AG04449 (cell line): ENCODE measurements around the gene ABCC10.
"Not testable (repeated sequence)": the region's sequence is repeated elsewhere in the genome, so short reads cannot be mapped to it uniquely, and the experiment has no call there.

Experiments
- CTCF ChIA-PET: fragments of 350-600 bp; formaldehyde crosslinking; extraction: SDS; loops from one replicate; lab custom pipeline; 2021; ENCODE audit warnings: antibody characterized with exemption; lab: Yijun Ruan, JAX
- POLR2A ChIA-PET: fragments of 400-600, 350-600 bp; formaldehyde crosslinking; extraction: SDS; loops from one replicate; lab custom pipeline; 2020; ENCODE audit warnings: antibody characterized with exemption, inconsistent platforms; lab: Yijun Ruan, JAX
- DNase-seq: peaks from one replicate; pipeline ENCODE4 v3.0.0-alpha.2; 2010; ENCODE audit warnings: low read depth, low spot score
- H3K4me3 ChIP-seq: 2 replicates; pipeline ENCODE4 v1.5.1; 2011; ENCODE audit warnings: low read depth, mild to moderate bottlenecking, control low read depth, low read length
- TF ChIP-seq, protein P1 (sequence below): IDR thresholded peaks from one replicate; pipeline ENCODE4 v1.5.1; 2011; ENCODE audit warnings: mild to moderate bottlenecking, moderate library complexity, low read length, control low read depth, inconsistent platforms; ENCODE audit not compliant: insufficient read depth; ENCODE audit errors: missing control alignments

The ABCC10 gene

DNA sequence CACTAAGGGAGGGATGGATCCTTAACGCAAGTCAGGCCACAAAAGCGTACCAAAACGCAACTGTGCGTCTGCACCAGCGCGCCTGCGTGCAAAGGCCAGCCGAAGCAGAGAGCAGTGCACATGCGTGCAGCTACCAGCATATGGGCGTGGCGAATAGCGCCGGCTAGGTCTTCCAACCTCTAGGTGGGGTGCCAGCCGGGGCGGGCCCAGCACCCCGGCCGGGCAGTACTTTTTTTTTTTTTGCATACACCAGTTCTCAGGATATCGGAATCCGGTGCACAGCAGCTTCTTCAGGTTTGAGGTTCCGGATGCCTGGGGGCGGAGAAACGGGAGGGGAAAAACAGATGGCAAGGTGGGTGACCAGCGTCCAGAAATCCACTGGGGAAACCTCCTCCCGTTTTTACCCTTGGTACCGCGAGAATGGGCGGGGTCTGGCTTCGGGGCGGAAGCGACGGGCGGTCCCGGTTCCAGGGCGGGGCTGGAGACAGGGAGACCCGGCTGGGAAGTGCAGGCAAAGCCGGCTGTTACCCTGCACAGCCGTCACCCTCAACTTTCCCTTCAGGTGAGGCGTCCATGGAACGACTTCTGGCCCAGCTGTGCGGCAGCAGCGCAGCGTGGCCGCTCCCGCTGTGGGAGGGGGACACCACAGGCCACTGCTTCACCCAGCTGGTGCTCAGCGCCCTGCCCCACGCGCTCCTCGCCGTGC lies at the start of gene ABCC10:
Gene ABCC10, plus strand, starts transcription at position 136 of the 706 bp plus-strand sequence. Its CDS starts 438 bp downstream, at position 574.
- peak; percentile 69 for DNase-seq
- ChIA-PET POLR2A (interaction anchor here (0.7 to 1.5 kb wide), 7 partner anchors 10 to 341 kb away, joined by 3 to 8 read pairs (median 3); partner anchors contain the start of gene ZNF318), CTCF (interaction anchor here (0.6 to 2.4 kb wide), 11 partner anchors 9 to 160 kb away, joined by 3 to 16 read pairs (median 4); no protein-coding TSS in a partner anchor)
- TF ChIP-seq, protein P1, sequence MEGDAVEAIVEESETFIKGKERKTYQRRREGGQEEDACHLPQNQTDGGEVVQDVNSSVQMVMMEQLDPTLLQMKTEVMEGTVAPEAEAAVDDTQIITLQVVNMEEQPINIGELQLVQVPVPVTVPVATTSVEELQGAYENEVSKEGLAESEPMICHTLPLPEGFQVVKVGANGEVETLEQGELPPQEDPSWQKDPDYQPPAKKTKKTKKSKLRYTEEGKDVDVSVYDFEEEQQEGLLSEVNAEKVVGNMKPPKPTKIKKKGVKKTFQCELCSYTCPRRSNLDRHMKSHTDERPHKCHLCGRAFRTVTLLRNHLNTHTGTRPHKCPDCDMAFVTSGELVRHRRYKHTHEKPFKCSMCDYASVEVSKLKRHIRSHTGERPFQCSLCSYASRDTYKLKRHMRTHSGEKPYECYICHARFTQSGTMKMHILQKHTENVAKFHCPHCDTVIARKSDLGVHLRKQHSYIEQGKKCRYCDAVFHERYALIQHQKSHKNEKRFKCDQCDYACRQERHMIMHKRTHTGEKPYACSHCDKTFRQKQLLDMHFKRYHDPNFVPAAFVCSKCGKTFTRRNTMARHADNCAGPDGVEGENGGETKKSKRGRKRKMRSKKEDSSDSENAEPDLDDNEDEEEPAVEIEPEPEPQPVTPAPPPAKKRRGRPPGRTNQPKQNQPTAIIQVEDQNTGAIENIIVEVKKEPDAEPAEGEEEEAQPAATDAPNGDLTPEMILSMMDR = peak; percentile 12
- H3K4me3 ChIP-seq = peak within 1 kb of the TSS; percentile 96

- ChIA-PET CTCF (interaction anchor here (0.9 to 2.9 kb wide), 4 partner anchors 9 to 128 kb away, joined by 3 to 10 read pairs (median 6); no protein-coding TSS in a partner anchor), POLR2A (no interaction called here)
- DNase-seq = no peak
- H3K4me3 ChIP-seq = no peak overlapping the region
- TF ChIP-seq, protein P1 = no peak
Measured at GRCh38 chr6:43377710-43378229, 49.6 kb upstream of the ABCC10 start.

DNA sequence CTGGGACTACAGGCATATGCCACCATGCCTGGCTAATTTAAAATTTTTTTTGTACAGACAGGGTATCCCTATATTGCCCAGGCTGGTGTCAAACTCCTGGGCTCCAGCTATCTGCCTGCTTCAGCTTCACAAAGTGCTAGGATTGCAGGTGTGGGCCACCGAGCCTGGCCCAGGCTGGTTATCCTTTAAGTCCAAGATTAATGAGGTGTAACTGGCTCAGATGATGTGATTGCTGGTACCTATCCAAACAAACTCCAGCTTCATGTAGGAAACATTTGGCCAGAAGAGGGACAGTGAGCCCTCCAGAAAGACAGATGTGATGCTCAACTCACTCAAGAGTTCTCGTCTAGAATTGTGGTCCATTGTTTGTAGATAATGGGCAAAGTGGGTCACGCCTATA lies 48.7 kb upstream of the ABCC10 start:
- DNase-seq = no peak
- TF ChIP-seq, protein P1 = no peak
- CTCF ChIA-PET = interaction anchor here (0.9 to 1.8 kb wide), 3 partner anchors 8 to 11 kb away, joined by 3 to 10 read pairs (median 4); no protein-coding TSS in a partner anchor
- POLR2A ChIA-PET = no interaction called here
- no peak overlapping the region for H3K4me3 ChIP-seq

GRCh38 chr6:43380858-43381257 lies 46.5 kb upstream of the ABCC10 start:
- POLR2A ChIA-PET = not testable (repeated sequence)
- CTCF ChIA-PET = interaction anchor here (1.0 to 1.8 kb wide), 2 partner anchors 9 to 15 kb away, joined by 3 to 7 read pairs; no protein-coding TSS in a partner anchor

DNA sequence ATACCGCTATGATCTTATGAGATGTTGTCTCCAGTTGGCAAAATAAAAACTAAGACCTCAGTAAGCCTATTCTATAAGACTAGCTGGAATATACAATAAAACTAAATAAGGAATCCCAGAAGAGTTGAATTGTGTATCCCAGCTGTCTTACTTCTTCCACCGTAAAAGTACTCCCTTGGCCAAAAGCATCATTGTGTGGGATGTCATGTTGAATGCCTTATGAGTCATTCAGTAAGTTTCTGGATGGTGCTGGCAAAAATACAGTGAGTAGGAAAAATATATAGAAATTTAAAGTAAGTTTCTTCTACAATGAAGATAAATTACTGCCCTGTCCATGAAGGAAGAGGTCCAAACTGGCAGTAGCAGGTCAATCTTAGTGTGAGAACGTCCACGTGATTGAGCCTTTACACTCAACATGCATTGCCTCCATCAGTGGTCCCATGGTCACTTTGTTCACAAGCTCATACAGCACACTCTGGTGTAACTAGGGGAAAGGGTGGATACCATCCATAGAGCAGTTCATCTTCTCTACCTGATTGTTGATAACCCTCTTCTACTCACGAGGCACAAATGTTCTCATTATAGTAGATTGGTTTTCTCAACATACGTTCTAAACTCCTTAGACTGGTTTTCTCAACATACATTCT lies 44.2 kb upstream of the ABCC10 start:
- TF ChIP-seq, protein P1 = no peak

More at GRCh38 chr6:43380858-43381257, 46.5 kb upstream of the ABCC10 start:
- DNase-seq, H3K4me3 ChIP-seq: not testable (repeated sequence)

GRCh38 chr6:43386492-43386891 lies 40.8 kb upstream of the ABCC10 start:
- POLR2A ChIA-PET = no interaction called here
- CTCF ChIA-PET = interaction anchor here (0.7 to 2.0 kb wide), 21 partner anchors 9 to 777 kb away, joined by 3 to 10 read pairs (median 3); partner anchors contain the start of genes POLH, XPO5 and ZNF318
- TF ChIP-seq, protein P1 = peak; percentile 6
- no peak overlapping the region for H3K4me3 ChIP-seq
- DNase-seq = no peak

More for the DNA sequence above, 44.2 kb upstream of the ABCC10 start:
- DNase-seq = peak; percentile 24
- ChIA-PET POLR2A (no interaction called here), CTCF (interaction anchor here (0.6 to 2.0 kb wide), 11 partner anchors 8 to 154 kb away, joined by 3 to 9 read pairs (median 5); partner anchors contain the start of genes DNPH1 and ZNF318)
- H3K4me3 ChIP-seq = no peak overlapping the region
